GM18861 (cell line): ENCODE results near the gene FAP.

Source experiments
- ATAC-seq: cut with Tn5 transposase; IDR thresholded peaks from one replicate; pipeline ENCODE4 v1.9.1; 2021; ENCODE audit not compliant: unreplicated experiment

Gene FAP

DNA sequence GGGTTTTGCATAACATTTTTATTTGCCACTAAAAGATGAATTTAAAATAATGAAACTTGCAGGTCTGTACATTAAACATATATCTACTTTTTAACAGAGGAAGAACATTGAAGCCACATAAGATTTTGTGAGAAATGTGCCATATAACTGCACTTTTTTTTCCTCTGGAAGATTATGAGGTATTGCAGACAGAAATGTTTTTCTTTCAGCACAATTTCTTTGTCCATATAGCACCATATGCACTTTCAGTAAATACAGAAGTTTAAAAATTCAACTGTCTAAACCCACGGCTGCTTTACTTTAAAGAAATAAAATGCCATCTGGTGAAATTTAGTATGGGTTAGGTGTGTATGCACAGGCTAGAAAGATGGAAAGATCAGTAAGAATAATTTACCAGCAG lies 470 bp upstream of the FAP start:
- no peak for ATAC-seq

DNA sequence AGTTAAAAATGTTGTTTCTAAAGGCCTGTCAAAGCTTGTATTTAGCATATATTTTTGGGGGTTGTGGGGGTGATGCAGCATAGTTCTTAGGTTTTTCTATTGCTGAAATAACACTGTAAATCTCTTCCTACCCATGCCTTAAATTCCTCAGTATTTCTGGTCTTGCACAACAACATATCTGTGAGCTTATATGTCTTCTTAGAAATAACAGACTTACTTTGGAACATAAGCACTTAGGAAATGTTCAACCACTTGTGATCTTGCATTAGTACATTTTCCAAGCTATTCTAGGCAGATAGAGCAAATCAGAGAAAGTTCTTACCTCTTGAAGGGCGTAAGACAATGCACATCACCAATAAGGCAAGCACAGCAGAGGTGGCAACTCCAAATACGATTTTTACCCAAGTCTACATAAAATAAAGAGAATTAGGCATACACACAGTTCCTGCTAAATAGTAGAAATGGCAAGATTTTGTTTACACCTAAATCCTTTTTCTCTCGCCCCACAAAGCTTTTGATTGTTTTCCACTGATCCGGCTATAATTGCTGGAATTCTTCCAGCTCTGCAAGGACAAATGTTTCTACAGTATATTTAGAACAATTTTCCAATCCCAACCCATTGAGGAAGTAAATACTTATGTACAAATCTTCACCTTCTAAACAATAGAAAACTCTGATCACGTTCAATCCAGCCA lies 512 bp downstream of the FAP start:
- no peak for ATAC-seq

DNA sequence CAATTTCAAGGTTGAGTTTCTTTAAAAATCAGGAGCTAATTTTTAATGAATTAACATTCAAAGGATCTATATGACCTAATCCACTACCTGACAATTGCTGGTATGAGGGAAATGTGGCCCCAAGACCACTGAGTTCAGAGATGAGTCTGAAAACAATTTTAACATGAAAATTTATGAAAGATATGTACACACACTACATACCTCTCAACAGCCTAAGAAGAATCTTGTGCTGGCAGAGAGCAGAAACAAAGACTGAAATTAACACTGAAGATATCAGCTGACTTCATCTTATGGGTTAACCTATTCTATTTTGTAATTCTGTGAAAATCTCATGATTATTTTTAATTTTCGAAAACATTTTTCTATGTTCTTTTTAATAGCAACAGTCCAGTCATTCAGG lies 1.7 kb downstream of the FAP start:
- no peak for ATAC-seq

DNA sequence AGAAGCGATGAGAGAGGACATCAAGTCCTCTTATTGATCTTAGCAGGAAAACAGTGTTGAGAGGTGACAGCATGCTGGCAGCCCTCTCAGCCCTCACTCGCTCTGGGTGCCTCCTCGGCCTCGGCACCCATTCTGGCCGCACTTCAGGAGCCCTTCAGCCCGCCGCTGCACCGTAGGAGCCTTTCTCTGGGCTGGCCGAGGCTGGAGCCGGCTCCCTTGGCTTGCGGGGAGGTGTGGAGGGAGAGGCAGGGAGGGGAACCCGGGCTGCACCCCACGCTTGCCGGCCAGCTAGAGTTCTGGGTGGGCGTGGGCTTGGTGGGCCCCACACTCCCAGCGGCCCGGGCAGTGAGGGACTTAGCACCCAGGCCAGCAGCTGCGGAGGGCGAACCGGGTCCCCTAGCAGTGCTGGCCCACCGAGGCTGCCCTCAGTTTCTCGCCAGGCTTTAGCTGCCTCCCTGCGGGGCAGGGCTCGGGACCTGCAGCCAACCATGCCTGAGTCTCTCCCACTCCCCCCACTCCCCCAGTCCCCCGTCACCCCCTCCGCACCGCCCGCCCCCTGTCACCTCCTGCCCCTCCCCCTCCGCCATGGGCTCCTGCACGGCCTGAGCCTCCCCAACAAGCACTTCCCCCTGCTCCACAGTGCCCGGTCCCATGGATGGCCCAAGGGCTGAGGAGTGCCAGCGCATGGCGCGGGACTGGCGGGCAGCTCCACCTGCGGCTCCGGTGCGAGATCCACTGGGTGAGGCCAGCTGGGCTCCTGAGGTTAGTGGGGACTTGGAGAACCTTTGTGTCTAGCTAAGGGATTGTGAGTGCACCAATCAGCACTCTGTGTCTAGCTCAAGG lies 8.4 kb downstream of the FAP start:
- ATAC-seq = no peak

DNA sequence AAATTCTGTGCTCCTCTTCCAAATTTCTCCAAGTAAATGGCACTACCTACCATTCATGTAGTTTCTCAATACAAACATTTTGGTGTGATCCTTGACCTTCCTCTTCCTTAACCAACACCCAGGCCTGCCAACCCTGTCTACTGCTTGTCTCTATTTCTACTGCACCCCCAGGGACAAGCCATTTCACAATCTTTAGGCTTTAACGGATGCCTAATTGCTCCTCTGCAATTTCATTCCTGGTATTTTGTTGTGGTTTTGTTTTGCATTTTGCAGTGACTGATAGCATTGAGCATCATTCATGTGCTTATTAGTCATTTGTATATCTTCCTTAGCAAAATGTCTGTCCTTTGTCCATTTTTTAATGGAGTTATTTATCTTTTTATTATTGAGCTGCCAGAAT lies 10.0 kb downstream of the FAP start:
- no peak for ATAC-seq

DNA sequence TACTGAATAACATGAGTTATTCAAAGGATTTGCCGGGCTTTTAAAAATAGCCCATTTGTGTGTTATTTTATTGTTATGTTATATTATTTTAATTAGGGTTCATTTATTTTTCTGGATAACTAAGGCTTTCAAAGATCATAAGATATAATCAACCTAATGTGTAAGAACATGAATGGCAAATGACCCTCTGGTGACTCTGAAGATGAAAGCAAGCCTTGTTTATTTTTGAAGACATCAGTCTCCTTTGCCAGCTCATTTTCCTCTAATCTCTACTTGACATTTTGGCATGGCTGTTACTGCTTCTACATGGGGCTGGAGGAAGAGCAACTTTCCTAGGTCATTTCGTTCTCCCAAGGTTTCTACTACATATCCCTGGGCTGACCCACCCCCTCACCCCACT lies 10.6 kb downstream of the FAP start:
- ATAC-seq = no peak

DNA sequence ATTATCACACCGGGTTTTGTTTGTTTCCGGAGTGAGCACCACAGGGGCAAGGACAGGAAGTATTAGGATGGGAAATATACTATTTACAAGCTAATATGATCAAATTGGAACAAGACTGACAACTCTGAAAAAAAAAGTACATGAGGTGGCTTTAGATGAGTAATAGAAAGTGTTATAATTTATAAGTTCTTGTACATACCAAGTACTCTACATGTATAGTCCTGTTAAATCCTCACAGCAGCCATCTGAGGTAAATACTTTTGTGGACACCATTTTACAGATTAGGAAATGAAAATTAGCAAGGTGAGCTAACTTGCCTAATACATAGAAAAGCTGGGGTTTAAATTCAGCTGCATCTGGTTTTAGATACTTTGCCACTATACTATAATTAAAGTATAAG lies 11.2 kb downstream of the FAP start:
- no peak for ATAC-seq

DNA sequence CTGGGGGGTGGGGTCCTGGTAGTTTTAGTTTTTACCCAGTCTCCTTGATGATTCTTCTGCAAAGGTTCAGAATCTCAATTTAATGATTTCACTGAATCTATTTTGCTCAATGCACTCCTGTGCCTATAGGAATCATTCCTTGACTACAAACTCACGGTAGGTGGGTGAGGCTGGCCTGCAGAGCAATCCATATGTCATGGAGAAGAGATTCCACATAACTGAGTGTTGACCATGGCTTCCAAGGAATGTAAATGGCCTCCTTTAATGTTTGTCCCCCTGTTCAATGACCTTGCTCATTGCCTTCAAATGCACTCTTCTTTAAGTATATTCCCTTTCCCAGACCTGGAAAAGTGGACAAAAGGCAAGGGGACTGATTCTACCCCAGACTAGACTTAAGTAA lies 12.5 kb downstream of the FAP start:
- ATAC-seq = no peak

DNA sequence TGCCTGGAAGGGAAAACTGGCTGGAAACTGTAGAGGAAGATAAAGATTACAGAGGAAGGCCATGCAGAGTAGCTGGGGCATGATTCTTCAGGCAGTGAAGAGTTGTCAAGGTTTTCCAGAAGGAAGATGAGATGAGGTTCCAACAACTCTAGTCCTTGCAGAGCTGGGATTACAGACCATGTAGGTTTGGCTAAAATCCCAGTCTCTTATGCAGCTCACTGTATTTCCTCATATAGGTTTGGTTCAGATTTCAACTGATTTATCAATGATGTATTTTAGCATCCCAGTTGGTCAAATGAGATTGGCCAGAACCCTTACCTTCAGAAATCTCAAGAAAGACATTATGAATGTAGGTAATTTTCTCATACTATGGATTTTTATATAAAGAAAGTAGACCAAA lies 16.4 kb downstream of the FAP start:
- ATAC-seq = no peak

DNA sequence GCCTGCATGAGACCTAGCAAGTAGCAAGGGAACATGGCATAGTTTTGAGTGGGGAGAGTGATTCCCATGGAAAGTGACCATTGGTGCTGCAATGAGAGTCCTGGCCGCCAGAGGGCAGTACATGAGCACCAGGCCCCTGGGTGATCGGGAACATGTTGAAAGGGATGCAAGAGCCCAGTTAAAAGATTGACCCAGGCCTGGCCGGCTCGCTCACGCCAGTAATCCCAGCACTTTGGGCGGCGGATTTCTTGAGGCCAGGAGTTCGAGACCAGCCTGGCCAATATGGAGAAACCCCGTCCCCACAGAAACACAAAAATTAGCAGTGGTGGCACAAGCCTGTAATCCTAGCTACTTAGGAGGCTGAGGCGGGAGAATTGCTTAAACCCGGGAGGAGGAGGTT lies 22.2 kb downstream of the FAP start:
- ATAC-seq = peak; percentile 79

DNA sequence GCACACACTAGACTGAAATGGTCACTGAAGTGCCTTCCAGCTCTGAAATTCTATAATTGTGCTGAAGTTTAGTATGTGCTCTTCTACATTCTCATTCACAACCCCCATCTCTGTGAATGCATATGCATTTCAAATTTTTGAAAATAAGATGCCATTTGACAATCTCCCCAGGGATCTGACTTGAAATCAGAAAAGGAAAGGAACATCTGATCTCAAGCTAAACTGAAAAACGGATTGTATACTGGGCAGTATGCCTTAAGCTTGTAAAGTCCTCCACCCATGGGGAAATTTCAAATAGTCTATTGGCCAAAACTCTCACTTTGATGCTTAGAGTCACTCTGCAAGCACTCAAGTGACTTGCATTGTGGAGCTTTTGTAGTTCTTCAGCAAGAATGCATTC lies 22.9 kb downstream of the FAP start:
- ATAC-seq = no peak

DNA sequence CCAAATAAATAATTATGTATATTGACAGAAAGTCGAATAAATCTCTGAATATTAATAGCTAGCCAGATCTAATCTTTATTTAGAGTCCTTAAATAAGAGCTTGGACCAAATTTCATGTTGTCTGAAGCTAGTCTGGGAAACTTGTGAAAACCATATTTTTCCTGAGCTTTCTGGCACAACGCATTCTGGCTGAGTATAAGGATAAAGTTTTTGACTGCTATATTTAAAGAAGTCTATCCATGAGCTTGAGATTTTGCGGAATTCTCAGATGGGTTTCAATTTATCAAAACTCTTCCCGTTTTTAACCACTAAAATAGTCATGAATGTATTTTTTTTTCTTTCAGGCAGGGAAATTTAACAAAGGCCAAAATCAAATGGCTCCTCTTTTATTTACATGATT lies 23.8 kb downstream of the FAP start:
- no peak for ATAC-seq

DNA sequence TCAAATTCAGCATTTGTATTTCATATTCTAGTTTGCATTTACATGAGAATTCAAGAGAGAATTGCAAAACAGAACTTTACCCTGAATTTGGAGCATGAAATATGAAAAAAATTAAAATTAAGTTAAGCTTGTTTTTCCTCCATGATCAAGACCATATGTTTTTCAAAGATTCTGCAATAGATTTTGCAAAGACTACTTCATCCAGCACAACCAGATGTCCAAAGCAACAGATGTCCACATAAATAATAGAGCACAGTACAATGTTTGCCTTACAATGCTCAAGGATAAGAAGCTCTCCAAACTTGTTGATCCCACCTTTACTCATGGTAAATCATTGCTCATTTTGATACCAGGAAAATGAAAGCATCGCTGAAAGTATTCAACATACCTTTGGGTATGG lies 25.6 kb downstream of the FAP start:
- no peak for ATAC-seq

DNA sequence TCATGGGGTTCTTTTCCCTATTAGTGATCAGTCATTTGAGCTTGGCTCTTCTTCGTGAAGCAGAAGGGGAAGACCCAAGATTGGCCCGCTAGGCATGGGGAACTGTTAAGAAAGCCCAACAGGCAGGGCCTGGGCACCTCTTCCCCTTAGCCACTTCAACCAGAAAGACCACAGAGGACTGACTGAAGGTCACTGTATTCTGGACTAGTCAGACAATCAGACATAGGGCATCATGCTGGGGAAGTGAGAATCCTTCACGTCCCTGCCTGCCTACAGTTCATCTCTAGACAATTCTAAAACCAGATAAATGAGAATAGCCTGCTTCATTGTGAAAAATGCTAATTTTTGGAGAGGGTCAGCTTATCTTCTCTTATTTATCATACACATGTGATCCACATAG lies 28.1 kb downstream of the FAP start:
- ATAC-seq = no peak

DNA sequence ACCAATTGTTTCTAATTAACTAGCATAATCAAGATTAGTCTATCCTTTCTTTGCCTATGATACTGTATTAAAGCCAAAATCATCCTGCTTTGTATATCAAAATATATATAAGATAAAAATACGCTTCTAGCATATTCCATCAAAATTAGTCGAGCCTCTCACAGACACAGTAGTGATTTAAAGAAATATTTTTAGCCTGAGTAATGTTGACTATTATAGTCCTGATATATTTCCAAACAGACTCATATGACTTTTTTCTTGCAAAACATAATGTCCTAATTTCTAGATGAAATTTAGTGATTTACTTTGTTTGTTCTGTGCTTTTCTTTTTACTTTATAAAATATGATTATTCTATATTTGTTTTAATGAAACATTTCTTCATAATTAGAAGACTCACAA lies 30.9 kb downstream of the FAP start:
- ATAC-seq = no peak

DNA sequence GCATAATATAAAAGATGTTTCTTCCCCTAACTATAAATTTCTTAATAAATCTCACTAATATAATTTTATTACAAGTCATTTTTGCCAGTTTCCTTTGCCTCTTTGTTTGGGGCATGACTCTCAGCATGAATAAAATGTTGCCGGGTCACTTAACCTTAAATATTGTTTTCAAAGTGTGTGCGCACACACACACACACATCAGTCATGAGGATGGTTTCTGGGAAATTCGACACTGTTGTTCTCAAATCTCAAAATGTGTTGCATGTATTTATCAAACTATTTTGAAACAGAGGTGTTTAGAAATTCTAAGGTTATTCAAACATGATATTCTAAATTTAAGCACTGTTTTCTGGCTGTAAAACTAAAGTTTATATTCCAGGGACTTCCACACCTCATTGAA lies 31.5 kb downstream of the FAP start:
- ATAC-seq = no peak

DNA sequence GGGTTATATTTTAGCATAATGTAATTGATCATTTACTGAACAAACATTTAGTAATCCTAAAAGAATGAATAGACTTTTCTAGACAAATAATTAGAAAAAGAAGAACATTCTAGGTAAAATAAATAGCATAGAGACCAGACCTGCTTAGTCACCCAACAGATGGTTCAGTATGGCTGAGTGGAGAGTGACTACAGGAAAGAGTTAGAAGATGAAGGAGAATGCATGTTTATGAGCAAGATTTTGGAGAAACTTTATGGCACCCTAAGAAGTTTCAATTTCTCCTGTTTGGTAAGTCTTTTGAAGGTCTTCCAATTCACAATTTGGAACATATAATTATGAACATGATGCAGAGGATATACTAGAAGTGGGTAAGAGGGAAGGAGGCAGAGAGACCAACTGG lies 32.9 kb downstream of the FAP start:
- ATAC-seq = no peak

DNA sequence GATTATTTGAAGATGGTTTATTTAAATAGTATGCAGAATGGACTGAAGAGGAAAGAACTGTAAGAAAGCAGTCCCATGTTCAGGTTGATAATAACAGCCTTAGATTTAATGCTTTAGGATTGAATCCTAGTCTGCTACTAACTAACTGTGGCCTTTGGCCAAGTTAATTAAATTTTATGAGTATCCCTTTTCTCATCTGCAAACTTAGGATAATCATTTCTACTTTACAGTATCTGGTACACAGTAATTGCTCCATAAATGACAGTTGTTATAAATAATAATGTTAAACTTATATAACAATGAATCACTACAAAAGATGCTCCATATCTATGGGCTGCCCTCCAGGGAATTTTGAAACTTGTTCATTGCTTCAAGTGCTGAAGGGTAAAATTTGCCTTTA lies 41.0 kb downstream of the FAP start:
- no peak for ATAC-seq

DNA sequence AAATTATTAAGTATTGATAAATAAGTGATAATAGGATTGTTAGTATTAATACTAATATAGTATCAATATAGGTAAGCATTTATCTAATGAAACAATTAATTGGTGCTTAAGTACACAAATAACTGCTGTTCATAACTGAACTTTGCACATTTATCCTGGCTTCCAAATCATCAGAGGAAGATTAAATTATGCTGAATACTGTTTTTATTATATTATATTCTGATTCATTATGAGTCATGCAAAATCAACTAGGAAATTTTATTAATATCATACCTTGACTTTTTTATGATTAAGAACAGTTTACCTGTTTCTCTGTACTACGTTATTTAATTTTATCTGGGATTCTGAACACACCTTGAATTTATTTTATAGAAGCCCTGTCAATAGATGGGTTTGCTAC lies 42.6 kb downstream of the FAP start:
- ATAC-seq = no peak

DNA sequence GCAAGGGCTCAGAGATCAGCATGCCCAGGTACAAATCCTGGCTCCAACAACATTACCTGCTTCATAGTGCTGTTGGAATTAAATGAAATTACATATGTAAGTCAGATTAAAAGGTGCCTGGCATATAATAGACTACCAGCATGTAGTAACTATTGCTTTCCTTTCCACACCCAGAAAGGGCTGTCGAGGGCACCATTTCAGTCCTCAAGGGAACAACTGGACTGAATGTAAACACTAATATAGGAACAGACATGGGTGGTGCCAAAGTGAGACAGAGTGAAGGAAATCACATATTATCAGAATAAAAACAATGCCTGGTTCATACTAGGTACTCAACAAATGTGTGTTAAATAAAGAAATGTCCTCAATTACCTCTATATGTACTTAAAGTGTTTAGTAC lies 43.3 kb downstream of the FAP start:
- no peak for ATAC-seq

DNA sequence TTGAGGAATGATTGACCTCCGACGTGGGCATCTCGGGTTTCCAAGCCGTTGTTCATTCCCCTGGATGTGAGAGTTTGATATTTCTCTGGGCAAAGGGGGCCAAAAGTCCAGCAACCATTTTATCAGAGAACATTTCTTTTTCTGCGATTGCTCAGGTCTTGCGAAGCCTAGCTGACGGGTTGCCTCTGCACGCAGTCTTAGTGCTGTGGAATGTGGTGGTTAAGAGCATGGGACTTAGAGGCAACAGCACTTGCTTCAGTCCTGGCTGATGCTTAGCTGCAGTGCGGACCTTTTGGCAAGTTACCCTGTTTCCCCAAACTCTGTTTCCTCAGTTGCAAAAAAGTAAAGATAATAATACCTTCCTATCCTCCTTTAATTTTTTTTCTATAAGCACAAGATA lies 45.0 kb downstream of the FAP start:
- ATAC-seq = no peak

DNA sequence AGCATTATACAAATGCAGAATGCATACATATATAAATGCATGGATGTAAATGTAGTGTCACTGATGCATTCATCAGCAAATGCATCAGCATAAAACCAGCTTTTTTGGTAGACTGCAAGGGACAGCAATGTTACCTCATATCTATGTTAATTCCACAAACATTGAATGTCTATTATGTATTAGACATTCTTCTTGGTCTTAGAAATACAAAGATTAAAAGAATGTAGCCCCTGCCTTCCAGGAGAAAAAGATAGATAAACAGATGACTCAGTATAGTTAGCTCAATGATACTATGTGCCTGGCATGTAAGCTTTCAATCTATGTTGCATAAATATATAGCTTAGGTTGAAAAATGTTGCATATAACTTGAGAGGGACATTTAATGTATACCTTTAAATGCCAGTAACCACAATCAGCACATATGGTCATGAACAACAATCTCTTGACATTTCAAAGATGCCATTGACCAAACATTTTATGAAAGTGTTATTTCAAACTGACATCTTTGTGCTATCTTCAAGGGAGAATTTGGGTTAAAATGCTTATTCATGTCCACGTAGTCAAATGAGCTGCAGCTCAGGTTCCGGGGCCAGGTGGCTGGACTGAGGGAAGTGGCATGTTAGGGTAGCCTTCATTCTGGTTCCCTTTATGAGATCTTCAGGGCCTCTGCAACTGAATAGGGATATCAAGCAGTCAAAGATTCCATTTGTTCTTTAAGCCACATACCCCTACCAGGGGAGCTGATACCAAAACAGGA lies 46.0 kb downstream of the FAP start:
- no peak for ATAC-seq
